CD1c-positive myeloid dendritic cell (primary cell): ENCODE measurements around the gene MELTF.

Source experiments
- DNase-seq: peaks from one replicate; pipeline ENCODE4 v3.0.0-alpha.2; 2016; ENCODE audit errors: extremely low spot score

The MELTF gene

DNA sequence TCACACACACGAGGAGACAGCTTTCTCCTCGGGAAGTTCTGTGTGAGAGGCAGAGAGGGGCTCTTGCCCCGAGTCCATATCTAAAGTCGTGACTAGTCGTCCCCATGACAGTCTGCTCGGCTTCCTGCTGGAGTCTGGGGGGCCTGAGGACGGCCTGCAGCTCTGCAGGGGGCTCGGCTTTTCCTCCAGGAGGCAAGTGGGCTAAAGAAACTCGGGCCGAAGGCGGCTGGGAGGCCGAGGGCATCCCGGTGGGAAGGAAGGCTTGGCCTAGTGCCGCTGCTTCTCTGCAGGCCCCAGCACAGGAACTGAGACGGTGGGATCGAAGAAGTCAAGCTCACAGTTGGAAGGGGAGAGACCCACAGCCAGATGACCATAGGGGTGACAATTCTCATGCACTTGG is 35.6 kb downstream of the MELTF start:
- DNase-seq: no peak

- DNase-seq: no peak
Observed at GRCh38 chr3:196992461-196993065, 37.1 kb downstream of the MELTF start.

DNA sequence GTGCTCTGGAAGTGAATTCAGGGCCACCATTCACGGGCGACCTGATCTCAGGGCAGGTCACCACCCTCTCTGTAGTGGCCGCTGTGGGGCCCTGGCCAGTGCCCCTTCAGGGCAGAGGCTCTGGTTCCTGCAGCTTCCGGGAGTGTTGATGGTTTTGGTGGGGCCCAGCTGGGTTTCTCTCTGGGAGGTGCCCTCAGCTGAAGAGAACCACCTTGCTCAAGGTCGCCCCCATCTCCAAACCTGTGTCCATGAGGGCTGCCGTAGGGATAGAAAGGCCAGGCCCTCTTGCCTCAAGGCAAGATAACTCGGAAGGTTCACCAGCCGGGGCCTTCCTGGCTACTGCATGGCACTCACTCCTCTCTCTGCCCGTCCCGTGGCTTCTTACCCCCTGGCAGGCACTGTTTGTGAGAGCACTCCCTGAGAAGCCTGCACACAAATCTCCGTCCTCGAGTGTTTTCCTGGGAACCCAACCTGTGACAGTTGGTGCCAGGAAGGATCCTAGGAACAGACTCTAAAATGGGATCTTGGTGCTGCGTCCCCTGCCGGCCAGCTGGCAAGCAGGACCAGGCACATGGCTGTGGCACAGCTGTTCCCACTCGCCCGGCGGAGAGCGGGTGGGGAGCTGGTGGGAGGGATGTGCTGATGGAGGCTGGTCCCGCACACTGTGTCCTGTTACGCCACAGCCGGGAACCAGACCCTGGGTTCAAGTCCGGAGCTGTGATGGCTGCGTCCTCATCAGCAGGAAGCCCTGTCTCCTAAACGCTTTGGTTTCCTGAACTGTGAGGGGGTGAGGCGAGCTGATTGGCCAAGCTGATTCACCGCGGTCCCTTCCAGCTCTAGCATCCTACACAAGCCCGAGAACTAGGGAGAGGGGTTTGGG is 37.8 kb downstream of the MELTF start:
- DNase-seq: no peak

DNA sequence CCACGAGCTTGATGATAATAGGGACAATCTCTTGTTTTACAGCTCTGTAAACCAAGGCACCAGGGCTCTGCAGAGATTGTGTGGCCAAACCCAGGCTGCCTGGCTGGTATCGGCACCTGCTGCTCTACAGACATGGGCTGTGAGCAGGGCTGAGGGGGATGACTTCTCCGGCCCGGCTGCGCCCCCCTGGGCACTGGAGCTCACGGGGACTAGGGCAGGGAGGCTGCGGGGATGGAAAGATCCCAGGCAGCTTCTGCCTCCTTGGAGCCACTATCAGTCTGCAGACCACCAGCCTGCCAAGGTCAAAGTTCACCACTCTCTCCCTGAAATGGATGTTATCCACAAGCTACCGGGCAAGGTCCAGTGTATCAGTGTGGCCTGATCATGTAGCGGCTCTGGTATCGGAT is 39.0 kb downstream of the MELTF start:
- DNase-seq: no peak

DNA sequence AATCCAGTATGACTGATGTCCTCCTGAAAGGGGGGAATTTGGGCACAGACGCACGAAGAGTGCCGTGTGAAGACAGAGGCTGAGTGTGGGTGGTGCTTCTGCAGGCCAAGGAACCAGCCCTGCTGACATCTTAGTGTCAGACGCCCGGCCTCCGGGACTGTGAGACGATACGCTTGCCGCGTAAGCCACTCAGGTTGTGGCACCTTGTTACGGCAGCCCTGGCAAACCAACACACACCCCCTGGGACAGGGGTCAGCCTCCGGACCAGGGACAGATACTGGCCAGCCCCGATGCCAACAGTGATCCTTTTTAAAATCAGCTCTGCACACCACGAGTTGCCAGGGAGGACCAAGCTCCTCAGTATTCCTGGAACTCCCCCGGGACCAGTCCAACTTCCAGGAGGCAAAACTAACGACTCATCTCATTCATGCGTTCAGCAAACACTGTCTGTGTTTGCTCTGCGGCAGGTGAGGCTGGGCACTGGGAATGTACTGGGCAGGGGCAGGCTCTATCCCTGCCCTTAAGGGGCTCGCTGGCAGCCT is 39.8 kb downstream of the MELTF start:
- DNase-seq: no peak

DNA sequence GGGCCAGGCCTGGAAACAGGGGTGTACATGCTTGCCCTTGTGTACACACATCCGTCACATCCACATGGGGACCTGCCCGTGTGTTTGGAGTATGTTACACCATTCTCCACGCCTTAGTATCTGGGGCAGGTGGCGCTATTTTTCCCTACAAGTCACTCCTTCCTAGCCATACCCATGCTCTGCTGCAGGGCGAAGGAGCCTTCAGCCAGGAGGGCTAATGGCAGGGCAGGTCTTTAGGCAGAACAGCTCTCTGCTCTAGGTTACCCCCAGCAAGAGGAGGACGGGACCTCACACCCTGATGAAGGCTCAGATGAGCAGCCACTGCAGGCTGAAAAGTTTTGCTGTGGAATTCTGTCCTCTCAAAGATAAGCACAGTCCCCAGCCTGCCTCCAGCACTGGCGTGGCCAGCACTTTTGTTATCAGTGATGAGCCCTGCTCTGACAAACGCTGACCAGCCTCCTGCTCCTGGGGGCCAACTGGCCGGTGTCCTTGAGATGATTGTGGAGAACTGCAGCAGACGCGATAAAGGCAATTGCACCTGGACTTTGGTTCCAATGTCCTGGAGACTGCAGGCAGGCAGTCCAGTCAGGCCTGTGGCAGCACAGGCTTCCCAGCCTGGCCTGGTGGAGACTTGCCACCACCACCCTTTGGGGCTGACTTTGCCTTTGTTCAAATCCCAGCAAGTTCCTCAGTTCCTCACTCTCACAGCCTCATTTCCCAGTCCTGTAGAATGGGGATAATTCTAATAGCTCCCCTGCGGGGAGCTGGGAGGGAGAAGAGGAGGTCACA is 41.2 kb downstream of the MELTF start:
- DNase-seq: no peak

- DNase-seq: no peak
Observed at GRCh38 chr3:196987022-196987421, 42.6 kb downstream of the MELTF start.

GRCh38 chr3:196985954-196986885 is 43.4 kb downstream of the MELTF start:
- no peak for DNase-seq

GRCh38 chr3:196985298-196985697 is 44.3 kb downstream of the MELTF start:
- DNase-seq: no peak

GRCh38 chr3:196983186-196983585 is 46.4 kb downstream of the MELTF start:
- no peak for DNase-seq

DNA sequence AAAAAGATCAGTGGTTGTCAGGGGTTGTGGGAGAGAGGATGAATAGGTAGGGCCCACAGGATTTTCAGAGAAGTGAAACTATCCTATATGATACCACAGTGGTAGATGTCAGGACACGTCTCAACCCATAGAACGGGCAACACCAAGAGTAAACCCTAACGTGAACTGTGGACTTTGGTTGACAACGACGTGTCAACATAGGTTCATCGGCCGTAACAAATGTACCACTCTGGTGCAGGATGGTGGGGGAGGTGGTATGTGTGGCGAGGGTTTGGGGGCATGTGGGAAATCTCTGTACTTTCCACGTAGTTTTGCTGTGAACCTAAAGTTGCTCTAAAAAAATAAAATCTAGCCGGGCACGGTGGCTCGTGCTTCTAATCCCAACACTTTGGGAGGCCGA is 48.0 kb downstream of the MELTF start:
- DNase-seq: no peak

DNA sequence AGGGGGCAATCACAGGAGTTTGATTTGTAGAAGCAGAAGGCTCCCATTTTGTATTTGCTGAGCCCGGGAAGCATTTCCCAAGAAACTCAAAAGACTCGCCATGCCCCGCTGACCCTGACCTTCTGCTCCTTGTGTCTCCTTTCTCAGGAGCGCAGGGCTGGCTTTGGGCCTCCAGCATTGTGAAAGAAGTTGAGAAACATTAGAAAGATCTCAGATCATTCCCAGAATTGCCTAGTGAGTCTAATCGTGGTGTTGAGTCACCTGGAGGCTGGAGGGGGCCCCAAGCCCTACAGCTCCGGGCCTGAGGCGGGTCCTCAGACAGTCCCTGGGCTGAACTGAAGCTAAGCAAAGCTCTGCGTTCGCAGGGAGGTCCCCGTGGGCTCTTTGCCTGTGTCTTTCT is 50.1 kb downstream of the MELTF start:
- no peak for DNase-seq

DNA sequence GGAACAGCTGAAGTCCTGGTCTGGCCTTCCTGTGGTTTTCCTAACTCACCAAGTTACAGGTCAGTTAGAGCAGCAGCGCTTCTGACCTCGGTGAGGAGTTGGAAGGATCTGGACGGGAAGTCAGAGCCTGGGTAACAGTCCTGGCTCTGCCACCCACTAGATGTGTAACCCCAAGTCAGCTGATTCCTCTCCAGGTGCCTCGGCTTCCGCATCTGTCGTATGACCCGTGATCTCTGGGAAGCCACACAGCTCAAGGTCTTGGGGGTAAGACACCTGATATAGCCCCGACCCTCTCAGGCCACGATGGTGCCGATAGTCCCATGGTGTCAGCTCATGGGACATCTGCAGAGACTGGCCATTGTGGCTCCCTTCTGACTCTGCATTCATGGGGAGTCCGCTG is 52.7 kb downstream of the MELTF start:
- DNase-seq: no peak

DNA sequence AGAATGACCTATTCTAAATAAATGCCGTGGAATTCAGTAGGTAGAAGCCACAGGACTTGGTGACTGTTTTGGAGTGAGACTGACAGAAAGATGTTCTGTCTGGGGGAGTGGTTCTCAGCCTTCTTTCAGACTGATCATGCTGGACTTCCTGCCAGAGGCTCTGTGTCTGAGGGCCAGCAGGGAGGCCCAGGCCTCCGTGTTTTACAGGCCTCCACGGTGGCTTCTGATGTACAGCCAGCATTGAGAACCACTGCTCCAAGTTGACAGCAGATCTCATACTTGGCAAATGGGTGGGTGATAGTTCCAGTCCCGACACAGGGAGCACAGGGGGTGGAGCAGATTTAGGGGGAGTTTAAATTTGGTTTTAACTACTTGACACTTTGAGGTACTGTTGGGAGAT is 54.3 kb downstream of the MELTF start:
- DNase-seq: no peak

GRCh38 chr3:196974661-196975060 is 55.0 kb downstream of the MELTF start:
- DNase-seq: no peak

GRCh38 chr3:196971094-196971698 is 58.4 kb downstream of the MELTF start:
- no peak for DNase-seq

- no peak for DNase-seq
Observed at GRCh38 chr3:196970547-196971093, 59.0 kb downstream of the MELTF start.

GRCh38 chr3:196969660-196970546 is 59.7 kb downstream of the MELTF start:
- peak; percentile 87 for DNase-seq

GRCh38 chr3:196969134-196969659 is 60.4 kb downstream of the MELTF start:
- DNase-seq: peak; percentile 75
